GM18507 (cell line): Measurements from ENCODE around the gene SPTLC1.
"Not testable (repeated sequence)": the region's sequence is repeated elsewhere in the genome, so short reads cannot be mapped to it uniquely, and the experiment has no call there.

Experiments used
- DNase-seq: peaks from one replicate; pipeline ENCODE4 v3.0.0; 2011; ENCODE audit warnings: low read depth; ENCODE audit not compliant: insufficient read length; ENCODE audit errors: extremely low spot score
- FAIRE-seq: peaks from 2 replicates; lab custom pipeline; 2011; peaks lifted over from hg19 to GRCh38; lab: Jason Lieb, UNC

The SPTLC1 gene

DNA sequence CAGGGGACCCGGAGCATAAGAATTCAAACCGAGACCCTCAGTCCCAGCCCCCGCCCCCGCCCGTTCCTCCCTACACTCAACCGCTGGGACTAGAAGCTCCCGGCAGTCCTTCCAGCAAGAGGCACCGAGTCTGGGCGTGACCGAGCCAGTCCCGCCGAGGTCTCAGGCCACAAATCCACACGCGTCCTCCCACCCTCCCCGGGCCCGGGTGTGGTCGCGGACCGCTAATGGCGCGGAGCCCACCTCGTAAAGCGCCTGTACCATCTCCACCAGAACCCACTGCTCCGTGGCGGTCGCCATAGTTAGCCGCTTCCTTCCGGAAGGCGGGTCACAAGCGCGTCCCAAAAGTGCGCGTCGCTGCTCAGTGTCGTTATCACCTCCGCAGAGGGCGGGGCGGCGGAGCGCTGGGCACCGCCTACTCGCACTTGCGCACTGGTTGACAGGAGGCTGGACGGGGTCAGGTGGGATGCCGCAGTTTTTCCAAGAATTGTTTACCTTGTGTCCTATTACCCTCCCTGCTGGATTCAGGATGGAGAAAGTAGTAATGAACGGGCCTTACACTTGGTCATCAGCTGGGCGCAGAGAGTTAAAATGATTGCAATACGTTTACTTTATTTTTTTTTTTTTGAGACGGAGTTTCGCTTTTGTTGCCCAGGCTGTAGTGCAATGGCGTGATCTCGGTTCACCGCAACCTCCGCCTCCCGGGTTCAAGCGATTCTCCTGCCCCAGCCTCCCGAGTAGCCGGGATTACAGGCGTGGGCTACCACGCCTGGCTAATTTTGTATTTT is at the start of gene SPTLC1:
Gene SPTLC1 (minus strand): TSS at position 343 of the 788 bp plus-strand sequence. CDS start 43 bp downstream, at position 300.
- DNase-seq (peak; percentile 93), FAIRE-seq (peak; percentile 94)

DNA sequence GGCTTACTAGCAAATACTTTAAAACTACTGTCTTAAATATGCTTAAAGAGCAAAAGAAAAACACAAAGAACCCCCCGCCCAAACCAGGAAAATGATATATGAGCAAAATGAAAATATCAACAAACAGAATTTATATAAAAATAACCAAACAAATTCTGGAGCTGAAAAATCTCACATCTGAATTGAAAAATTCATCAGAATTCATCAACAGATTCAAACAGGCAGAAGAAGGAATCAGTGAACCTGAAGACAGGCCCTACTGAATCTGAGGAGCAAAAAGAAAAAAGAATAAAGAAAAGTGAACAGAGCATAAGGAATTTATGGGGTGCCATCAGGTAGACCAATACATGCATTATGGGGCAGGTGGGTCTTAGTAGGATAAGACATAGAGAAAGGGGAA is 49.8 kb upstream of the SPTLC1 start:
- FAIRE-seq = no peak

DNA sequence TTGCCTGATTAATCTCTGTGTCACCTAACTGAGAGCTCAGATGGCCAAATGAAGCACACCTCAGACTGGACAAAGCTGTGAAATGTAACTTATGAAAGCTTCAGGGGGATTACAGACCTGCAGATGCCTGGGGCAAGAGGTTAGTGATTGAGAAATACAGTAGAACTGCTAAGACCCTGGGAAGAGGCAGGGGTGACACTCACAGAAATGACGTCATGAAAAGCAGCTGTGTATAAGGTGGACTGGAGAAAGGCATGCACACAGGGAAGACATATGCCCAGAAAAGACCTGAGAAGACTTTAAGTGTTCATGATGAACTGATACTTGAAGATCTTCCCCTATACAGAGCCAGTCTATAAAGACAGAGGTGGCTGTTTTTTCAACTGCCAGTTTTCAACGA is 49.3 kb upstream of the SPTLC1 start:
- DNase-seq (no peak), FAIRE-seq (no peak)

More for the DNA sequence above, 49.8 kb upstream of the SPTLC1 start:
- no peak for DNase-seq

GRCh38 chr9:92163276-92163675 is 48.1 kb upstream of the SPTLC1 start:
- FAIRE-seq (no peak), DNase-seq (no peak)

DNA sequence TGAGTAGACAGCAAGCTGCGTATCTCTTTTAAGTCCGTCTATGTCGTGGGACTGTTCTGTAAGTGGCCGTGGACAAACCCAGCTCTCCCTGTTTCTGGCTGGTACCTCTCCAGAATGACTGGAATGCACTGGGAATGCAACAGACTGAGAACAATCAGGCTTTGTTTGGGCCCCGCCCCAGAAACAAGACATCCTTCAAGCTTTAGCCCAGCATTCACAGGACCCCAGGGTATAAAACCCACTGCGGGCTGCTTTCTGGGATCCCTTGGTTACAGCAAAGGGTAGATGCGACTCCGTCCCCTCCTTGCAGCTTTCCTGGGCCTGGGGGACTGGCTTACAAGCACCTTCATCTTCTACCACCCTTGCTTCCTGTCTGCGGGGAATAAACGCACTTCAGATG is 45.6 kb upstream of the SPTLC1 start:
- DNase-seq (no peak), FAIRE-seq (no peak)

- DNase-seq = no peak
- FAIRE-seq = no peak
These were observed 43.8 kb upstream of the SPTLC1 start for GRCh38 chr9:92159058-92159457.

GRCh38 chr9:92158097-92158601 is 42.9 kb upstream of the SPTLC1 start:
- DNase-seq (no peak), FAIRE-seq (no peak)

GRCh38 chr9:92155736-92156135 is 40.5 kb upstream of the SPTLC1 start:
- not testable (repeated sequence) for DNase-seq, FAIRE-seq

DNA sequence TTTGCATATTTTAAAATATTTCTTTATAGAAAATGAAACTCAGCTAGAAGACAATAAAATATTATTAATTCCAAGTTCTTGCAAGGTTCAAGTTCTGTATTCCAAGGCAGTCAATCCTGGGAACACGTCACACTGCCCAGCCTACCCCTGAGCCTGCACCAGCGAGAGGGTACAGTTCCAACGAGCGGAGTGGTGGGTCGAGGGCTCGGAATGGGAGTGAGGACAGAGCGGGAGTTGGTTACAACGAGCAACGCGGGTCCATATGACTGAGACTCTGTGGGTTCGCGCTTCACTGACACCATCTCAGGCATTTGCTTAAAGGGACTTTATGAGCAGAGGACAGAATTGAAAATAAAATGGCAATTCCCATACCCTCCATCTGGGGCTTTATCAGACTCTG is 40.0 kb upstream of the SPTLC1 start:
- FAIRE-seq = no peak
- DNase-seq = no peak

- DNase-seq, FAIRE-seq: not testable (repeated sequence)
These were observed 38.5 kb upstream of the SPTLC1 start for GRCh38 chr9:92153466-92154415.

DNA sequence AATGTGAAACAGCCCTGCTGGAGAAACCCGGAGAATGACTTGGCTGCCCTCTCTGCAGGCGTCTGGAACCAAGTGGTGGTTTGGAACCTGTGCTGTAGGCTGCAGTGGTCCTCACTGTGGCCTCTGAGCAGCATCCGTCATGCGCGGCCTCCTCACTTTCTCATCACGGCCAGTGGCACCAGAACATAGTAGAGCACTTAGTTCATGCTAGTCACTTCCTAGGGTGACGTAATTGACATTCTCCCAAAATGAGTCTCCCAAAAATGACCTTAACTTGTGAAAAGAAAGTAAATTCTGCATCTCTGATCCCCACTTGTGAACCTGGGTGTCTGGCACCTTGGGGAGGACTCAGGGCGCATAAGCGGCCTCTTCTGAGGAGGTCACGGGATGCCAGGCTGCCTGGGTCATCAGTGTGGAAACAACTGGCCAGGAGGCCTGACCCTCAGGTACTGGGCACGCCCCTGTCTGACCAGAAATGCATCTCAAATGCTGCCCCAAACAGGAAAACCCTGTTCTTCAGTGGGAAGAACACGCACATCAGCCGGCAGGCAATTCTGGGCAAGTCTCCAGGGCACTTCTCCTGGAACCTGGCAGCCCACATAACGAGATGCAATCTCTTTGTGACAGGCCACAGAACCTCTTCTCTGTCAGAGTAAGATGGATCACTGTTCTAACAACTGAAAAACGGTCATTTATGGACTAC is 36.6 kb upstream of the SPTLC1 start:
- no peak for DNase-seq
- no peak for FAIRE-seq

GRCh38 chr9:92150501-92151470 is 35.6 kb upstream of the SPTLC1 start:
- DNase-seq, FAIRE-seq: not testable (repeated sequence)

GRCh38 chr9:92147852-92148180 is 32.6 kb upstream of the SPTLC1 start:
- FAIRE-seq = no peak
- DNase-seq = no peak

GRCh38 chr9:92147030-92147851 is 32.0 kb upstream of the SPTLC1 start:
- peak; percentile 26 for DNase-seq
- FAIRE-seq = peak; percentile 74

DNA sequence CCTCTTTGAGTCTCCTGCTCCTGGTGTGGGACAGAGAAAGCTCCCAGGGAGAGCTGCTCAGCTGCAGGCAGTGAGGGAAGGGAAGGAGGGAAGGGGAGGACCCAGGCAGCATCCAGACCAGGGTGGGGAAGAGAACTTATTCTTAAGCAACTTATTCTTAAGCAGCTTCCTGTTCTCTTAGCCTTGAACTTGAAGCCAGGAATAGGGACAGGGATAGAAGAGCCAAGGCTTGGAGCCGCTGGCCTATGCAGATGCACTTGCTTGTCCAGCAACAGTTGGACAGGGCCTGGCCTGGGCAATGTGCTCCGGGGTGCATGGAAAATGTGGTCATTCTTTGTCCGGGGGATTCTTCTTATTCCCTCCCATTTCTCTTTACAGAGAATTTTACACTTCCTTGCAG is 31.4 kb upstream of the SPTLC1 start:
- DNase-seq (no peak), FAIRE-seq (no peak)

GRCh38 chr9:92145784-92146183 is 30.6 kb upstream of the SPTLC1 start:
- DNase-seq, FAIRE-seq: not testable (repeated sequence)

DNA sequence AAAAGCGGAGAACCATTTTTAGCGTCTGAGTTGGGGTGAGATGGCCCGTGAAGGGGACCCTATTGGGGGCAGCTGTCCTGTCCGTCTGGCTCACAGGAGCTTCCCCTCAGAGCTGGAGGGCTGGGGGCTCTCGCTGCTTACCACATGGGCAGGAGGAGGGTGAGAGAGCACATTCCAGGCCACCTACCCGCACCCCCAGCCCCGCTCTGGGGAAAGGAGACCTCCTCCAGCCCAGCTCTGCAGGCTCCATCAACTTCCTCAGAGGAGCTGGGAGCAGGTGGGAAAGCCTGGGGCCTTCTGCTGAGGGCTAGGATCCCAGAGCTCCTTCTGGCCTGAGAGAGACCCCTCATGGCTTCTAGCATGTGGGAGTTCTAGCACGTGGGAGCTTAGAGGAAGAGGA is 27.1 kb upstream of the SPTLC1 start:
- DNase-seq (no peak), FAIRE-seq (no peak)
